ENCODE measurements around the gene DOCK3.

GRCh38 chr3:50639055-50639494 is 35.7 kb upstream of the DOCK3 start:
- TF ChIP-seq EP300 (IDR thresholded peaks at IDR 0.05; ENCODE audit: borderline replicate concordance in 1 of 2, control insufficient read depth in 1 of 2, low read depth in 2 of 2, low read length in 2 of 2) (no peak), CTCF (IDR thresholded peaks at IDR 0.05 in 2 of 3, conservative IDR thresholded peaks at IDR 0.05 in 1 of 3; ENCODE audit: control insufficient read depth in 2 of 3, extremely low read depth in 1 of 3, insufficient read depth in 1 of 3, low read depth in 3 of 3, low read length in 3 of 3) (no peak)
